Measurements from ENCODE around the gene SUSD6. TPM values are rescaled to one million over a fixed set of nuclear protein-coding genes. Genes with fewer than 3 reads are reported as not detected.

The SUSD6 gene
- polyA plus RNA-seq, 2 of the 4 experiments (the other 2 are of a cell fraction) = 4.3 to 7.0 TPM

GRCh38 chr14:69696204-69696527 lies 84.8 kb downstream of the SUSD6 start:
- no peak for ATAC-seq
- FAIRE-seq = no peak
- no peaks in the 10 kb centered on the region for H3K9me3 ChIP-seq
- TF ChIP-seq POLR2A (IDR thresholded peaks at IDR 0.05; ENCODE audit: low read length) (no peak), RAD21 (conservative IDR thresholded peaks at IDR 0.05 in 1 of 2, IDR thresholded peaks at IDR 0.05 in 1 of 2) (no peak), PBX3 (IDR thresholded peaks at IDR 0.05) (no peak), JUNB (IDR thresholded peaks at IDR 0.05) (no peak), RFX5 (IDR thresholded peaks at IDR 0.05) (no peak), KDM5A (IDR thresholded peaks at IDR 0.05) (no peak), EHF (CRISPR knock-in tag; IDR thresholded peaks at IDR 0.05) (no peak), BCL3 (IDR thresholded peaks at IDR 0.05) (no peak), HEYL (CRISPR knock-in tag; IDR thresholded peaks at IDR 0.05) (no peak), ELK1 (IDR thresholded peaks at IDR 0.05; ENCODE audit: low read depth, low read length) (no peak), HOXB5 (CRISPR knock-in tag; IDR thresholded peaks at IDR 0.05) (no peak), ESRRA (IDR thresholded peaks at IDR 0.05; ENCODE audit: borderline replicate concordance, low read length) (no peak), SREBF2 (IDR thresholded peaks at IDR 0.05) (no peak)
- H3K4me2 ChIP-seq = no peak overlapping the region
- no peak overlapping the region for H3K4me3 ChIP-seq
- peaks cover 8% of the 10 kb centered on the region for H3K4me1 ChIP-seq
- no peak for DNase-seq (ENCODE audit: low read depth in 1 of 2, low spot score in 1 of 2)
- H3K27ac ChIP-seq = no peak overlapping the region
- ChIA-PET POLR2A (no interaction called here), CTCF (no interaction called here)

GRCh38 chr14:69696633-69697557 lies 85.5 kb downstream of the SUSD6 start:
- no peak for TF ChIP-seq RARB (CRISPR knock-in tag; IDR thresholded peaks at IDR 0.05)
- TF ChIP-seq BHLHE40 (IDR thresholded peaks at IDR 0.05; ENCODE audit: low read depth, low read length) = no peak
- no peak for TF ChIP-seq CBX8 (IDR thresholded peaks at IDR 0.05)
- TF ChIP-seq ZC3H11A (IDR thresholded peaks at IDR 0.05) = no peak
- no peak for TF ChIP-seq RAD21 (conservative IDR thresholded peaks at IDR 0.05 in 1 of 2, IDR thresholded peaks at IDR 0.05 in 1 of 2)
- TF ChIP-seq FOSL2 (IDR thresholded peaks at IDR 0.05) = no peak
- TF ChIP-seq FOSL2 (CRISPR knock-in tag; IDR thresholded peaks at IDR 0.05) = no peak
- TF ChIP-seq RCOR1 (IDR thresholded peaks at IDR 0.05; ENCODE audit: low read depth, low read length) = no peak
- TF ChIP-seq RFX5 (IDR thresholded peaks at IDR 0.05) = no peak
- no peak for TF ChIP-seq BCL3 (IDR thresholded peaks at IDR 0.05)
- TF ChIP-seq EP300 (IDR thresholded peaks at IDR 0.05) = no peak
- no peak for TF ChIP-seq HEYL (CRISPR knock-in tag; IDR thresholded peaks at IDR 0.05)
- no peak for TF ChIP-seq HES2 (IDR thresholded peaks at IDR 0.05)
- TF ChIP-seq E2F6 (IDR thresholded peaks at IDR 0.05; ENCODE audit: borderline replicate concordance, low read depth) = no peak
- no peak for TF ChIP-seq FOSB (CRISPR knock-in tag; IDR thresholded peaks at IDR 0.05)
- no peak for TF ChIP-seq POLR2A (IDR thresholded peaks at IDR 0.05; ENCODE audit: low read length)
- TF ChIP-seq HMGXB4 (CRISPR knock-in tag; IDR thresholded peaks at IDR 0.05; ENCODE audit: borderline replicate concordance) = no peak
- no peak for TF ChIP-seq HDAC2 (IDR thresholded peaks at IDR 0.05)
- no peak for TF ChIP-seq USF2 (IDR thresholded peaks at IDR 0.05)
- no peak for TF ChIP-seq ZNF302 (CRISPR knock-in tag; IDR thresholded peaks at IDR 0.05)
- TF ChIP-seq CEBPB (IDR thresholded peaks at IDR 0.05) = no peak

More at GRCh38 chr14:69696633-69697557, 85.5 kb downstream of the SUSD6 start:
- CTCF ChIA-PET = no interaction called here
- H3K4me2 ChIP-seq = no peak overlapping the region
- no peak overlapping the region for H3K27ac ChIP-seq
- 85% methylated on average over 8 of the region's 8 CpGs for WGBS (ENCODE audit: missing lambda C conversion rate)
- H3K4me1 ChIP-seq = peaks cover 8% of the 10 kb centered on the region
- POLR2A ChIA-PET = no interaction called here
- DNase-seq (ENCODE audit: low read depth in 1 of 2, low spot score in 1 of 2) (no peak), FAIRE-seq (no peak), ATAC-seq (no peak)
- H3K9me3 ChIP-seq = no peaks in the 10 kb centered on the region
- H3K4me3 ChIP-seq = no peak overlapping the region
